Stimulated activated CD4-positive, alpha-beta T cell treated with anti-CD3 and anti-CD28 coated beads, Interleukin-1b, Interleukin-23, amount 100 ng/mL, for 4 hours (primary cell): ENCODE measurements around the gene IL9.

Experiments
- DNase-seq, 2 donors: peaks; one replicate each; pipeline ENCODE4 v3.0.0-alpha.2; 2020; ENCODE audit warnings: low read depth in 2 of 2

IL9 gene

GRCh38 chr5:135895474-135896006 lies at the start of gene IL9:
Gene IL9, minus strand, starts transcription at chr5:135895841. Its CDS starts 25 bp downstream, at chr5:135895816.
- DNase-seq, result no peak

DNA sequence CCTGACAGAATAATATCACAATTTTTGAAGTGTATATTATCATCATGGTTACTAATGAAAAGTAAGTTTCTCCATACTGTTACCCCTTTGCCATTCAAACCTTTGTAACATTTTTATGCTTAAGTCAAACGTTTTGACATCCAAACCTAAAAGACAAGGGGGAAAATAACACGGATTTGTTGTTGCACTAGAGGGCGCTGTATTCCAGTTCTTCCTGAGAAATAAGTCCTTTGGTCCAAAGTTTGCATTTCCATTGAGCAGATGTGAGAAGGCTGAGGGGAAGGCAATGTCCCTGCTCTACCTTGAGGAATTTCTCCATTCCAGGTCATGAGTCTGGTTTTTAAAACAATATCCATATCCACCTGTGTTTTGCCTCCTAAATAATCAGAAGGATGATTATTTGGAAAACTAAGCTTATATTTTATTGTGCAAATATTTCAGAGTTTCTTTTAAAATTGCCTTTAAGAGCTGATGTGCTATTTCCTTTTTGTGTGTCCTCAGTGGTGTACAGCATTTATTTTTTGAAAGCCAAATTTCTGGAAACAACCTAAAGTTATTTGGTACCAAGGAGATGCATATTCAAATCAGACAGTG lies 49.4 kb upstream of the IL9 start:
- DNase-seq, result peak in 1 of 2 donors; percentile 3

DNA sequence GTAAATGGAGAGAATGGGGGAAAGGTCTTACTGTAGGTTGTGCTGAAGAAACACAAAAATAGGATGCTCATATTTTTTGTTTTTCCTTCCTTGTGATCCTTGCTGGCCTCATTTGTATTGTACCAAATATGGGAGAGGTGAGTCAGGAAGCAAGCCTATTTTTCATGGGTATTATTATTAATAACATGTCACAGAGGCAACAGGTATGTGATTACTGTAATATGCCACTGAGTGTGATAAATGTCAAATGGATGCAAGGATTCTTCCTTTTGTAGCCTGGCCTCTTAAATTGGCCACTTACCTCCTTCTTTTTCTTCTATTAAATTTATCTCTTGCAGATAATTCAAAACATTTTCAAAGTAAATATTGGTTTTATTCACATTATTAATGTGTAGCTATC lies 48.9 kb upstream of the IL9 start:
- DNase-seq, result no peak

GRCh38 chr5:135942202-135942771 lies 46.6 kb upstream of the IL9 start:
- DNase-seq, result no peak

- no peak for DNase-seq
These were observed 46.1 kb upstream of the IL9 start for GRCh38 chr5:135941711-135942110.

DNA sequence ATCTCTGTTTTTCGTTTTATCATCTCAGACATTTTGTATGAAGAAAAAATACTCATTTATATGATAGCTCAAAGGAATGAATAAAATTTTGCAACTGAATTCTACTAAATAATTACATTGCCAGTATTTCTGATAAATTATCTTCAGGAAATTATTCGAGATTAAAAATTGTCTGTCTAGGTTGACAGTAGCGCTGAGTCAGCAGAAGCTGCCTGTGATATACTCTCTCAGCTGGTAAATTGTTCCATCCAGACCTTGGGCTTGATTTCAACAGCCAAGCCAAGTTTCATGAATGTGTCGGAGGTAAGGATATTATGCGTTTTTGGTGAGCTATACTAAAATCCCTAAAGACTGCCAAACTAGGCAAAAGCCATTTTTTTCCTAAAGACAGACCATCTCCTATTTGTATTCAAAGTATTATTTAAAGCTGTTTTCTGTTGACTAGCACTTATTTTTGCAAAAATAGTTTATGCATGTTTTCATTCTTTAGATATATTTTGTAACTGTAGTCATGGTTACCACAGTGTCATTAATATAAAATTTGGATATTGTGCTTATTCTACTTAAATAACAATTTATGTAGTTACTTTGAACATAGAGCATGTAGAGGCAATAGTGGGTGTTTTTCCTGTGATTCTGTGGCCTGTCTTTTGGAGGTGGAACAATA lies 41.7 kb upstream of the IL9 start:
- DNase-seq, result no peak

DNA sequence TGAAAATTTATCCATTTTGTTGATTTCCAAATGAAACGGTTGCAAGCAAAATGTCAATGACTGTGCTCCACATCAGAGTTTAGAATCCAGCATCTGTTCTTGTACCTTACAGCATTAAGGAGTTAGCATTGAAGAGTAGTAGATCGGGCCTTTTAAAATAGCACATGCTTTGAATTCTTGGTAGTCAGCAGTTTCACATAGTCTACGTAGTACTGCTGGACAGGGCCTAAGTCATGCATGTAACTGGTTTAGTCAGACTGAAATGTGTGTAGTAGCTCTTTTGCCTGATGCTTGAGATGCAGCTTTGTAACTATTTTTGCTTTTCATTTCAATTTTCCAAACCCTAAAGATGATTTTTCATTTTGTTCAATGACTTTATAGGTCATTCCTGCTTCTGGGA lies 39.3 kb upstream of the IL9 start:
- no peak for DNase-seq

DNA sequence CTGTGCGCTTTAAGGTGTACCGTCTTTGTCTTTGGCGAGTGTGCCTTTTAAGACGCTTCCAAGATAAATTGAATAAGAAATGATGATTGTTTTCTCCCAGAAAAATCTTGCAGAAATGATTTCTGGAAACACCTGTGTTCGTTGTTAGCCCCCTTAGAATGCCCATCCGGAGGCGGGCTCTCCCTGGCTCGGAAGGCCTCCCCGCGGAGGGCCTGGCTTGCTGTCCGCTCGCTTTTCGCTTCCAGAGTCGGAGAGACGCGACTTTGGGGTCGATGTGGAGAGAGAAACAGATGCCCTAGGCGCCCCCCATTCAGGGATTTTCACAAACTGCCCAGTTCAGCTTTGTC lies 35.3 kb upstream of the IL9 start:
- DNase-seq, result no peak

DNA sequence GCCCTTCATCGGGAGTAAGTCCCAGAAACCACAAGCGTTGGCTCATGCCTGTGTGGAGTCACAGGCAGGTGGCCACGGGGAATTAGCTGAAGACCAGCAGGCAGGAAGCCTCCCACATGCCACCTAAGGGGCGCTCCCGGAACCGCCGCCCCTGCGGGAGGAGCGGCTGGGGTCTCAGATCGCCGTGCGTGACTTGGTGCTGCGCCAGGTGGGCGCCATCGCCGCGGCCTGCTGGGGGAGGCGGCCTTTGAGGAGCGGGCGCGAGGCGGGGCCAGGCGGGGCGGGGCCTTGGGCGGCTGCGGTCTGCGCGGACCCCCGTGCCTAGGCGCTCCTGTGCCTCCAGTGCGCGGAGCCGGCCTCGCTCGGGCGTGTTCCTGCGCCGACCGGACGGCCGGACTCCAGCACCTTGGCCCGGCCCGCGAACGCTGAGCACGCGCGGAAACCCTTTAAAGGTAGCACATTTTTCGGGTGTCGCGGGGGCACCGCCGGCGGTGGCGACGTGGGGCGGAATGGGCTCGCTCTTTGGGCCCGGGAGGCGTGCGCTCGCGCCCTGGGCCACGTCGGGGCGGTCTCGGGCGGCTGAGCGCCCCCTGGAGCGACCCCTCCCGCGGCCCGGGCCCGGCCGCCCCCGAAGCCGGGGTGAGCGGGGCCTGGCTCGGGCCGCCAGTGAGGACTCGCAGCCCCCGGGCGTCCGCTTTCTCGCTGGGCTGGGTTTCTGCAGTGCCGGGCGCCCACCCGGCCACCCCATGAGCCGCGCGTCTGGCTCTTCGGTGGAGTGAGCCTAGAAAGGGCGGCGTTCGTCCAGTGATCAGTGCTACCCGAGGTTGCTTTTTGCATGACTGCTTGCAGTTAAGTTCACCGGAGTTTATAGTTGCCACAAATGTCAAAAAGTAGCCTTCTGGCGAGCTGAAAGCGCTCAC lies 34.6 kb upstream of the IL9 start:
- no peak for DNase-seq

DNA sequence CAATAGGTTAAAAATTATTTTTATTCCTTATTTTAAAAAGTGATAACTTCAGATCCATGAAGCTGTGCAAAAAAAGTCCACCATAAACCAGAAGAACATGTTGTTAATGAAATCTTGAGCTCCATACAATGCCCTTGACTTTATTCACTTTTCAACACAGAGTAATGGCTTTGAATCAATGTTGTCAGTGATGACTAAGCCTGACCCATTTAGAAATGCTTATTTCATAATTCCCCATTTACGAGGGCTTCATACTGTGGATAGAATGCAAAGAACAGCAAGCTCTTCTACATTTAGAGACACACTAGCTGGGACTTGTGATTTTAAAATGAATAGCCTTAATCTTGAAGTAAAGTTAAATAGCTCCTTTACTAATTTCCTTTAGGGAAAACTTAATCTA lies 25.7 kb upstream of the IL9 start:
- no peak for DNase-seq

GRCh38 chr5:135920199-135920598 lies 24.6 kb upstream of the IL9 start:
- DNase-seq, result no peak

DNA sequence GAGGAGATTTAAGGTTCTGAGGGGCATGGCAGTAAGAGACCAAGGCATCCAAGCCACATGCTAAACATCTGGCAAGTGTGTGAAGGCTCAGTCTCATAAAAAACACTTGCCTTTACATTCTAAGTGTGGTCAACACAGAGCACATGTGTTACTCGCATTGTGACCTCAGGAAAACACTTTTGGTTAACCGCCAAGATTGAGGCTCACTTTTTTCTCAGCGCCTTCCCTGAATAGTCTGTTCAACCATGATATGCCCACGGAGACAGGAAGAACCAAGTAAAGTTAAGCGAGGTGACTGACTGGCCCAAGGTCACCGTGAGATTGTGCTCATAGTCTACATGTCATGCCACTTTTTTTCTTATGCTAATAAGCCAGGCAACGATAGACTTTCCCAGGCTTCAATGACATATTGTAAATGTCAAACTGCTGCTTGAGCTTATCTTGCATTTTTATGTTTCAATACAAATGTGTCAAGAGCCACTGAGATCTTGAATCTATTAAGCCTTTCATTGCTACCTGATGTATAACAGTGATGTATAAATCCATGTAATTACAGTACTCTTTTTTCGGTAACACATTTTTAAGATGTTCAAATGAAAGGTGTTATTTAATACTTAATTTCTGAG lies 21.1 kb upstream of the IL9 start:
- no peak for DNase-seq

GRCh38 chr5:135915466-135916001 lies 19.9 kb upstream of the IL9 start:
- no peak for DNase-seq

- no peak for DNase-seq
These were observed 18.3 kb upstream of the IL9 start for GRCh38 chr5:135913713-135914626.

DNA sequence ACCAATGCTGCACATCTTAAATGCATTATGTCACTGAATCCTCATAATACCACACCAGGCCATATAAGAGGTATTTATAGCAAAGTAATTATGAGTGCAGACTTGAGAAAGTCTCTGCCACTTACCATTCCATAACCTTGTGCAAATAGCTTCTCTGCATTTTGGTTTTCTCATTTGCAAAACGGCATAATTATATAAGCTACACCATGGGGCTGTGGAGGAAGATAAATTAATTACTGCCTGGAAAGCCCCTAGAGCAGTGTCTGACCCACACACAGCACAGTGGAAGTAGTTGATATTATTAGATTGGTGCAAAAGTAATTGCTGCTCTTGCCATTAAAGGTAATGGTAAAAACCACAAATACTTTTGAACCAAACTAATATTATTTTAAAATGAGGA lies 9.5 kb upstream of the IL9 start:
- DNase-seq, result no peak

DNA sequence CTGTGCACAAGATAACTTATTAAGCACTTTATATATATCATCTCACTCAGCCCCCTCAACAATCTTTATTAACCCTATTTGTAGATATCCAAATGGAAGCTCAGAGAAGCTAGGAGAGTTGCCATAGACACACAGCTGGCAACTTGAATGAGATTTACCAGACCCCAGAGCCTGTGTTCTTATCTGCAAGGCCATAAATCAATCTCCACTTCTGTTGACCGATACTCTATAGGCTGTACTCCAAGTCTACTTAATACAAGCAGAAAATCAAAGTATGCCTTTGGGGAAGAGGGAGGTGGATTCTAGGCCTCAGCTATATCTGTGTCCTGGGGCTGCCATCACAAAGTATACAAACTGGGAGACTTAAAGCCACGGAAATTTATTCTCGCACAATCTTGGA lies 6.0 kb upstream of the IL9 start:
- no peak for DNase-seq

DNA sequence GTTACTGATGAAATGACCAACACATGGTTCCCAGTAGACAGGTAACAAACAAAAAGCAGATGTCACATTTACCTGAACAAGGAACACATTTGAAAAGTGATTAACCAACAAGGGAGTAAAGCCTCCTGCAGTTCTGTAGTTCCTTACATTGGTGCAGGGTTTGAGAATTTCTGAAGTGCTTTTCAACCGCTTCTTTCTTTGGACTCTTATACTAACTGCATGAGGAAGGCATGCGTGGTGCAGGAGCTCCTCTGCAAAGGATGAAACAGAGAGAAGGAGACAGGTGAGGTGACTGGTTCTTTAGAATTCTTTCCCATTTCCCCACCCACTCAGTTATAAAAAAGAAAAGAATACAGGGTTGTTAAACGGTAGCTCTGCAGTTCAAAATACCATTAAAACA lies 4.6 kb upstream of the IL9 start:
- DNase-seq, result no peak

GRCh38 chr5:135898651-135899050 lies 3.0 kb upstream of the IL9 start:
- no peak for DNase-seq

- DNase-seq, result no peak
These were observed 852 bp downstream of the IL9 start for GRCh38 chr5:135894789-135895188.

GRCh38 chr5:135894276-135894675 lies 1.4 kb downstream of the IL9 start:
- no peak for DNase-seq

DNA sequence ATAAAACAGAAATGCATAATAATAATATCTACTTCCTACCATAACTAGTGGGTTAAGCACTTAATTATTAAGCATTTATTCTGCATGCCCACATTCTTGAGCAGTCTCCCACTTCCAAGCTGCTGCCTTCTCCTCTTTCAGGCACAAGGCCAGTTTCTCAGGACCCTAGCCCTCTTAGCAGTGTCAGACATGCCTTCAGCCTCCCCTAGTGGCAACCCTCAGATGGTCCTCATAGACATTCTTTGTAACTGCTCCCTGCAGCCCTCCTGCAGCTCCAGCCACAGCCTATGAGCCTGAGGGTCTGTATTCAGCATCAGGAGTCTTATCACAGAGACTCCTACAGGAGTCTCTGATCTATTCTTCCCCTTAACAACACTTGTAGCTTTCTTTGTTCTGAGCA lies 3.9 kb downstream of the IL9 start:
- no peak for DNase-seq
